ENCODE results near the gene ZMYND8. TPM values are rescaled to one million over a fixed set of nuclear protein-coding genes. Genes with fewer than 3 reads are reported as not detected.
A peak's percentile ranks its signal among the peaks of the same experiment; 100 is the strongest.

Gene ZMYND8
- total and polyA plus RNA-seq, 2 donors: 14.8 to 28.5 TPM

GRCh38 chr20:47202733-47203667, 153.5 kb downstream of the ZMYND8 start:
- Histone ChIP-seq H3K9me3 (ENCODE audit: control insufficient read depth in 2 of 2, insufficient read depth in 1 of 2, low read length in 1 of 2) (no peaks in the 10 kb centered on the region), H3K4me3 (ENCODE audit: low read length in 2 of 2) (no peak overlapping the region), H3K27me3 (ENCODE audit: control insufficient read depth in 2 of 2, insufficient read depth in 1 of 2, low read length in 1 of 2) (no peaks in the 10 kb centered on the region), H3K27ac (ENCODE audit: low read depth in 1 of 2, low read length in 1 of 2) (no peak overlapping the region), H3K36me3 (ENCODE audit: control insufficient read depth in 2 of 2, insufficient read depth in 2 of 2, low read length in 1 of 2) (no peaks in the 10 kb centered on the region), H3K4me1 (ENCODE audit: control insufficient read depth in 2 of 2, insufficient read depth in 2 of 2, low read length in 2 of 2) (no peaks in the 10 kb centered on the region)
- WGBS: 95% methylated on average over 10 of the region's 10 CpGs
- no peak for DNase-seq (ENCODE audit: low read depth in 6 of 9, low spot score in 9 of 9)

DNA sequence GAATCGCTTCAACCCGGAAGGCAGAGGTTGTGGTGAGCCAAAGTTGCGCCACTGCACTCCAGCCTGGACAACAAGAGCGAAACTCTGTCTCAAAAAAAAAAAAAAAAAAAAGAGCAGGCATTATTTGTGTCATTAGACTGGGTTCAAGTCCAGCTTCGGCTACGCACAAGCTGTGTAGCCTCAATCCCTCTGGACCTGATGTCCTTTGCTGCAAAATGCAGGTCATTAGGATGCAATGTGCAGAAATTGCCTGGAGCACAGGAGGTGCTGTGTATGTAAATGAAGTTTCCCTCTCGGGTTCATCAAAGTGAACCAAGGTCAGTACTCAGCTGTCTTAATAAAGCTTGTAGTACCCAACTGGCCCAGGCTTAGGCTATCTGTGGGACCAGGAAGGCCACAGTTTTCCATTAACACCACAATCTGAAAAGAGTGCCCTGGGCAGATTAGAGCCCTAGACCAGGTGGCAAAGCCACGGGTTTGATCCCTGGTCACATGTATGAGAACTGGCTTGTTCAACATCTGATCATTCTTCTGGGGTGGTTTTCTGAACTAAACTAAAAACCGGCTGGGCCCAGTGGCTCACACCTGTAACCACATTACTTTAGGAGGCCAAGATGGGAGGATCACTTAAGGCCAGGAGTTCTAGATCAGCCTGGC, 155.3 kb downstream of the ZMYND8 start:
- WGBS: 94% methylated on average over 9 of the region's 9 CpGs
- Histone ChIP-seq H3K4me3 (ENCODE audit: low read length in 2 of 2) (no peak overlapping the region), H3K27me3 (ENCODE audit: control insufficient read depth in 2 of 2, insufficient read depth in 1 of 2, low read length in 1 of 2) (no peaks in the 10 kb centered on the region), H3K4me1 (ENCODE audit: control insufficient read depth in 2 of 2, insufficient read depth in 2 of 2, low read length in 2 of 2) (peaks cover 0 to 2% of the 10 kb centered on the region in 2 donors), H3K36me3 (ENCODE audit: control insufficient read depth in 2 of 2, insufficient read depth in 2 of 2, low read length in 1 of 2) (no peaks in the 10 kb centered on the region), H3K27ac (ENCODE audit: low read depth in 1 of 2, low read length in 1 of 2) (no peak overlapping the region), H3K9me3 (ENCODE audit: control insufficient read depth in 2 of 2, insufficient read depth in 1 of 2, low read length in 1 of 2) (no peaks in the 10 kb centered on the region)
- no peak for DNase-seq (ENCODE audit: low read depth in 6 of 9, low spot score in 9 of 9)

DNA sequence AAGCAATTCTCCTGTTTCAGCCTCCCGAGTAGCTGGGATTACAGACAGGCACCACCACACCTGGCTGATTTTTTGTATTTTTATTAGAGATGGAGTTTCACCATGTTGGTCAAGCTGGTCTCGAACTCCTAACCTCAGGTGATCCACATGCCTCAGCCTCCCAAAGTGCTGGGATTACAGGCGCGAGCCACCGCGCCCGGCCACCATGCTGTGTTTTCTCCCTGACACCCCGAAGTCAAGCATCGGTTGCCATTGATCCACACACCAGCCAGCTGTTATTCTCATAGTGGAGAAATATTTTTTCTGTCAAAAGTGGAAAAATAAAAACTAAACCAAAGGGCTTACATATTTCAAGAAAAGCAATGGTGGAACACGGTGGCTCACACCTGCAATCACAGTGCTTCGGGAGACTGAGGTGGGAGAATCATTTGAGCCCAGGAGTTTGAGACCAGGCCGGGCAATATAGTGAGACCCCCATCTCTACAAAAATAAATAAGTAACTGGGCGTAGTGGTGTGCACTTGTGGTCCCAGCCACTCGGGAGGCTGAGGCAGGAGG, 157.4 kb downstream of the ZMYND8 start:
- Histone ChIP-seq H3K4me1 (ENCODE audit: control insufficient read depth in 2 of 2, insufficient read depth in 2 of 2, low read length in 2 of 2) (peaks cover 0 to 2% of the 10 kb centered on the region in 2 donors), H3K27me3 (ENCODE audit: control insufficient read depth in 2 of 2, insufficient read depth in 1 of 2, low read length in 1 of 2) (peaks cover 0 to 2% of the 10 kb centered on the region in 2 donors), H3K4me3 (ENCODE audit: low read length in 2 of 2) (no peak overlapping the region), H3K27ac (ENCODE audit: low read depth in 1 of 2, low read length in 1 of 2) (no peak overlapping the region), H3K36me3 (ENCODE audit: control insufficient read depth in 2 of 2, insufficient read depth in 2 of 2, low read length in 1 of 2) (no peaks in the 10 kb centered on the region), H3K9me3 (ENCODE audit: control insufficient read depth in 2 of 2, insufficient read depth in 1 of 2, low read length in 1 of 2) (no peaks in the 10 kb centered on the region)
- WGBS: 95% methylated on average over 14 of the region's 14 CpGs
- no peak for DNase-seq (ENCODE audit: low read depth in 6 of 9, low spot score in 9 of 9)

GRCh38 chr20:47198254-47198671, 158.2 kb downstream of the ZMYND8 start:
- Histone ChIP-seq H3K27me3 (ENCODE audit: control insufficient read depth in 2 of 2, insufficient read depth in 1 of 2, low read length in 1 of 2) (peaks cover 0 to 2% of the 10 kb centered on the region in 2 donors), H3K4me3 (ENCODE audit: low read length in 2 of 2) (no peak overlapping the region), H3K9me3 (ENCODE audit: control insufficient read depth in 2 of 2, insufficient read depth in 1 of 2, low read length in 1 of 2) (no peaks in the 10 kb centered on the region), H3K4me1 (ENCODE audit: control insufficient read depth in 2 of 2, insufficient read depth in 2 of 2, low read length in 2 of 2) (peaks cover 0 to 2% of the 10 kb centered on the region in 2 donors), H3K27ac (ENCODE audit: low read depth in 1 of 2, low read length in 1 of 2) (no peak overlapping the region), H3K36me3 (ENCODE audit: control insufficient read depth in 2 of 2, insufficient read depth in 2 of 2, low read length in 1 of 2) (no peaks in the 10 kb centered on the region)
- DNase-seq (ENCODE audit: low read depth in 6 of 9, low spot score in 9 of 9): no peak
- 93% methylated on average over 3 of the region's 3 CpGs for WGBS

DNA sequence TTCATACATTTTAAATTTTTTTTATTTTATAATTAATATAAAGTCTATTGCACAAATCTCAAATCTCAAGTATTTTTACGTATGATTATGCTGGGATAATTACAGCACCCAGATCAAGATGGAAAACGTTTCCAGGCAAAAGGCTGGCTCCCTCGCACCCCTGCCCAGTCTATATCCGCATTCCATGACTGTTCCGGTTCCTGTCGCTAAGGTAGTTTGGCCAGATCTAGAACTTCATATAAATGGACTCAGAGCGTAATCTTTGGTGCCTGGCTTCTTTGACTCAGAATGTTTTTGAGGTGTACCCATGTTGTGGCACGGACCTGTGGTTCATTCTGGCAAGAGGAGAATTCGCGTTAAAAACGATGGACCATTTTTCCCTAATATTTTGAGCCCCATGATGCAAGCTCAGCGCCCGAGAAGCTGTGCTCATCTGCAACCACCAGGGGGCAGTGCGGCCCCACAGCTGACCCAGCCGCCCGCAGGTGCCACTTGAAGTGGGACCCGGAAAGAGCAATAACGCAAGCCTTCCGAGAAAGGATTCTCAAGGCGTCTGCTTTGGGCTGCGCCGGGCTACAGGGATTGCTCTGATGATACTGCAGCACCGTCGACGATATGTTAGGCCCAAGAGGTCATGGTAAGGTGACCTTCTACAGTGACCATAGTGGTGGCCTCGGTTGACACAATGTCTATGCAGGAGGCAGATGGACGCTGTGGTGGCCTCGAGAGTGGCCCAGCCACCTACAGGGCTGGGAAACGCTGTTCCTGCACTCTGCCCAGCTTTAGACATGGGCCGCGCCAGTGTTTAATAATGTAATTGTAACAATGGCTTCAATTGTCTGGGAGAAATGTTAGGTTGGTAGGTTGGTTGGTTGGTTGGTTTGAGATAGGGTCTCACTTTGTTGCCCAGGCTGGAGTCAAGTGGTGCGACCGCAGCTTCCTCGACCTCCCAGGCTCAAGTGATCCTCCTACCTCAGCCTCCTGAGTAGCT, 160.1 kb downstream of the ZMYND8 start:
- H3K27ac ChIP-seq (ENCODE audit: low read depth in 1 of 2, low read length in 1 of 2): no peak overlapping the region
- H3K4me3 ChIP-seq (ENCODE audit: low read length in 2 of 2): no peak overlapping the region
- 43% methylated on average over 34 of the region's 34 CpGs for WGBS
- H3K27me3 ChIP-seq (ENCODE audit: control insufficient read depth in 2 of 2, insufficient read depth in 1 of 2, low read length in 1 of 2): peaks cover 0 to 2% of the 10 kb centered on the region in 2 donors
- peak; percentile 24 to 76 (median 44) for DNase-seq (ENCODE audit: low read depth in 6 of 9, low spot score in 9 of 9)
- peaks cover 0 to 2% of the 10 kb centered on the region in 2 donors for H3K4me1 ChIP-seq (ENCODE audit: control insufficient read depth in 2 of 2, insufficient read depth in 2 of 2, low read length in 2 of 2)
- H3K9me3 ChIP-seq (ENCODE audit: control insufficient read depth in 2 of 2, insufficient read depth in 1 of 2, low read length in 1 of 2): no peaks in the 10 kb centered on the region
- no peaks in the 10 kb centered on the region for H3K36me3 ChIP-seq (ENCODE audit: control insufficient read depth in 2 of 2, insufficient read depth in 2 of 2, low read length in 1 of 2)

- DNase-seq (ENCODE audit: low read depth in 6 of 9, low spot score in 9 of 9): no peak
- H3K4me3 ChIP-seq (ENCODE audit: low read length in 2 of 2): no peak overlapping the region
- H3K36me3 ChIP-seq (ENCODE audit: control insufficient read depth in 2 of 2, insufficient read depth in 2 of 2, low read length in 1 of 2): no peaks in the 10 kb centered on the region
- H3K9me3 ChIP-seq (ENCODE audit: control insufficient read depth in 2 of 2, insufficient read depth in 1 of 2, low read length in 1 of 2): no peaks in the 10 kb centered on the region
- H3K27ac ChIP-seq (ENCODE audit: low read depth in 1 of 2, low read length in 1 of 2): no peak overlapping the region
- WGBS: 71% methylated on average over 9 of the region's 9 CpGs
- peaks cover 0 to 2% of the 10 kb centered on the region in 2 donors for H3K4me1 ChIP-seq (ENCODE audit: control insufficient read depth in 2 of 2, insufficient read depth in 2 of 2, low read length in 2 of 2)
- H3K27me3 ChIP-seq (ENCODE audit: control insufficient read depth in 2 of 2, insufficient read depth in 1 of 2, low read length in 1 of 2): peaks cover 0 to 2% of the 10 kb centered on the region in 2 donors
Observed at GRCh38 chr20:47195573-47195972, 160.9 kb downstream of the ZMYND8 start.

GRCh38 chr20:47191956-47192355, 164.5 kb downstream of the ZMYND8 start:
- Histone ChIP-seq H3K9me3 (ENCODE audit: control insufficient read depth in 2 of 2, insufficient read depth in 1 of 2, low read length in 1 of 2) (no peaks in the 10 kb centered on the region), H3K27ac (ENCODE audit: low read depth in 1 of 2, low read length in 1 of 2) (no peak overlapping the region), H3K27me3 (ENCODE audit: control insufficient read depth in 2 of 2, insufficient read depth in 1 of 2, low read length in 1 of 2) (peaks cover 0 to 2% of the 10 kb centered on the region in 2 donors), H3K4me1 (ENCODE audit: control insufficient read depth in 2 of 2, insufficient read depth in 2 of 2, low read length in 2 of 2) (peaks cover 0 to 2% of the 10 kb centered on the region in 2 donors), H3K36me3 (ENCODE audit: control insufficient read depth in 2 of 2, insufficient read depth in 2 of 2, low read length in 1 of 2) (no peaks in the 10 kb centered on the region), H3K4me3 (ENCODE audit: low read length in 2 of 2) (no peak overlapping the region)
- DNase-seq (ENCODE audit: low read depth in 6 of 9, low spot score in 9 of 9): no peak
- WGBS: 95% methylated on average over 3 of the region's 3 CpGs

- H3K9me3 ChIP-seq (ENCODE audit: control insufficient read depth in 2 of 2, insufficient read depth in 1 of 2, low read length in 1 of 2): no peaks in the 10 kb centered on the region
- WGBS: 91% methylated on average over 1 of the region's 1 CpG
- no peak for DNase-seq (ENCODE audit: low read depth in 6 of 9, low spot score in 9 of 9)
- peaks cover 0 to 2% of the 10 kb centered on the region in 2 donors for H3K27me3 ChIP-seq (ENCODE audit: control insufficient read depth in 2 of 2, insufficient read depth in 1 of 2, low read length in 1 of 2)
- no peaks in the 10 kb centered on the region for H3K4me1 ChIP-seq (ENCODE audit: control insufficient read depth in 2 of 2, insufficient read depth in 2 of 2, low read length in 2 of 2)
- H3K4me3 ChIP-seq (ENCODE audit: low read length in 2 of 2): no peak overlapping the region
- no peak overlapping the region for H3K27ac ChIP-seq (ENCODE audit: low read depth in 1 of 2, low read length in 1 of 2)
- H3K36me3 ChIP-seq (ENCODE audit: control insufficient read depth in 2 of 2, insufficient read depth in 2 of 2, low read length in 1 of 2): no peaks in the 10 kb centered on the region
Observed at GRCh38 chr20:47191074-47191673, 165.3 kb downstream of the ZMYND8 start.
